Activated CD4-positive, alpha-beta T cell treated with anti-CD3 and anti-CD28 coated beads, Interleukin-2, amount 10 ng/mL, durations not matched to agents 7 days and 5 days (primary cell): ENCODE data around the gene KNDC1. TPM values are rescaled to one million over a fixed set of nuclear protein-coding genes. Genes with fewer than 3 reads are reported as not detected.
A peak's percentile ranks its signal among the peaks of the same experiment; 100 is the strongest.

ENCODE experiments used
- CTCF ChIA-PET: fragments of 350-600 bp; sonication (Branson Sonifier 250); formaldehyde crosslinking; loops from one replicate; lab custom pipeline; 2021; ENCODE audit warnings: antibody characterized with exemption; lab: Charles Lee
- POLR2A ChIA-PET: fragments of 350-600 bp; sonication (Branson Sonifier 250); formaldehyde crosslinking; loops from one replicate; lab custom pipeline; 2021; ENCODE audit warnings: antibody characterized with exemption; lab: Charles Lee
- DNase-seq: peaks from one replicate; pipeline ENCODE4 v3.0.0-alpha.2; 2020
- H3K27ac Mint-ChIP-seq: one replicate; pipeline ENCODE4 v1.8.0; 2021; ENCODE audit warnings: mild to moderate bottlenecking, moderate library complexity, mixed read lengths
- H3K27me3 Mint-ChIP-seq: one replicate; pipeline ENCODE4 v1.8.0; 2021; ENCODE audit warnings: mixed read lengths
- H3K36me3 Mint-ChIP-seq: one replicate; pipeline ENCODE4 v1.8.0; 2021; ENCODE audit warnings: low read depth, mixed read lengths
- H3K4me1 Mint-ChIP-seq: one replicate; pipeline ENCODE4 v1.8.0; 2021; ENCODE audit warnings: mixed read lengths
- H3K4me3 Mint-ChIP-seq: one replicate; pipeline ENCODE4 v1.8.0; 2021; ENCODE audit warnings: mild to moderate bottlenecking, moderate library complexity, mixed read lengths
- H3K9me3 Mint-ChIP-seq: one replicate; pipeline ENCODE4 v1.8.0; 2021; ENCODE audit warnings: mixed read lengths
- total RNA-seq, 2 experiments: library from RNA; stranded (reverse); gene quantifications; one replicate each; pipeline ENCODE4 v1.2.3, GENCODE V29; 2021

The KNDC1 gene
- total RNA-seq, 2 experiments from 2014 or later = 0.07 to 0.08 TPM

- Mint-ChIP-seq H3K27ac (no peak overlapping the region), H3K36me3 (no peaks in the 10 kb centered on the region), H3K4me1 (peaks cover 5% of the 10 kb centered on the region), H3K4me3 (no peak overlapping the region), H3K9me3 (peaks cover 8% of the 10 kb centered on the region), H3K27me3 (peaks cover 2% of the 10 kb centered on the region)
- CTCF ChIA-PET = no interaction called here
- DNase-seq = no peak
- POLR2A ChIA-PET = no interaction called here
Observed at GRCh38 chr10:133121479-133121878, 38.5 kb upstream of the KNDC1 start.

GRCh38 chr10:133122171-133122935, 37.7 kb upstream of the KNDC1 start:
- peaks cover 5% of the 10 kb centered on the region for H3K4me1 Mint-ChIP-seq
- DNase-seq = no peak
- POLR2A ChIA-PET = no interaction called here
- peaks cover 2% of the 10 kb centered on the region for H3K27me3 Mint-ChIP-seq
- H3K9me3 Mint-ChIP-seq = peaks cover 8% of the 10 kb centered on the region
- no peak overlapping the region for H3K27ac Mint-ChIP-seq
- no peak overlapping the region for H3K4me3 Mint-ChIP-seq
- CTCF ChIA-PET = no interaction called here
- H3K36me3 Mint-ChIP-seq = no peaks in the 10 kb centered on the region

GRCh38 chr10:133123050-133123745, 36.8 kb upstream of the KNDC1 start:
- ChIA-PET CTCF (interaction anchor here (1.0 kb wide), 1 partner anchor 26 kb away, joined by 3 read pairs; no protein-coding TSS in a partner anchor), POLR2A (no interaction called here)
- H3K9me3 Mint-ChIP-seq = peaks cover 5% of the 10 kb centered on the region
- no peak overlapping the region for H3K4me3 Mint-ChIP-seq
- H3K27me3 Mint-ChIP-seq = peaks cover 2% of the 10 kb centered on the region
- peaks cover 5% of the 10 kb centered on the region for H3K4me1 Mint-ChIP-seq
- H3K36me3 Mint-ChIP-seq = no peaks in the 10 kb centered on the region
- no peak for DNase-seq
- no peak overlapping the region for H3K27ac Mint-ChIP-seq

- Mint-ChIP-seq H3K4me3 (no peak overlapping the region), H3K27me3 (peaks cover 2% of the 10 kb centered on the region), H3K36me3 (no peaks in the 10 kb centered on the region), H3K4me1 (peaks cover 5% of the 10 kb centered on the region), H3K27ac (no peak overlapping the region), H3K9me3 (peaks cover 2% of the 10 kb centered on the region)
- ChIA-PET CTCF (interaction anchor here (1.0 kb wide), 1 partner anchor 27 kb away, joined by 3 read pairs; no protein-coding TSS in a partner anchor), POLR2A (no interaction called here)
- DNase-seq = no peak
Observed at GRCh38 chr10:133123746-133124356, 36.2 kb upstream of the KNDC1 start.

GRCh38 chr10:133124357-133125211, 35.4 kb upstream of the KNDC1 start:
- H3K9me3 Mint-ChIP-seq = no peaks in the 10 kb centered on the region
- H3K4me1 Mint-ChIP-seq = peaks cover 5% of the 10 kb centered on the region
- H3K27ac Mint-ChIP-seq = no peak overlapping the region
- DNase-seq = no peak
- peaks cover 2% of the 10 kb centered on the region for H3K27me3 Mint-ChIP-seq
- CTCF ChIA-PET = interaction anchor here (1.0 kb wide), 1 partner anchor 28 kb away, joined by 3 read pairs; no protein-coding TSS in a partner anchor
- no peak overlapping the region for H3K4me3 Mint-ChIP-seq
- H3K36me3 Mint-ChIP-seq = no peaks in the 10 kb centered on the region
- POLR2A ChIA-PET = no interaction called here

GRCh38 chr10:133125901-133126300, 34.1 kb upstream of the KNDC1 start:
- no peak overlapping the region for H3K27ac Mint-ChIP-seq
- no peaks in the 10 kb centered on the region for H3K9me3 Mint-ChIP-seq
- no peak for DNase-seq
- H3K36me3 Mint-ChIP-seq = no peaks in the 10 kb centered on the region
- H3K4me3 Mint-ChIP-seq = no peak overlapping the region
- peaks cover 5% of the 10 kb centered on the region for H3K4me1 Mint-ChIP-seq
- POLR2A ChIA-PET = no interaction called here
- H3K27me3 Mint-ChIP-seq = peaks cover 2% of the 10 kb centered on the region
- CTCF ChIA-PET = no interaction called here

GRCh38 chr10:133126431-133127290, 33.4 kb upstream of the KNDC1 start:
- peaks cover 5% of the 10 kb centered on the region for H3K4me1 Mint-ChIP-seq

GRCh38 chr10:133127291-133128125, 32.5 kb upstream of the KNDC1 start:
- Mint-ChIP-seq H3K4me1 (peaks cover 5% of the 10 kb centered on the region), H3K27me3 (peaks cover 2% of the 10 kb centered on the region), H3K9me3 (no peaks in the 10 kb centered on the region), H3K27ac (no peak overlapping the region), H3K4me3 (no peak overlapping the region), H3K36me3 (no peaks in the 10 kb centered on the region)
- ChIA-PET CTCF (interaction anchor here (0.6 kb wide), 1 partner anchor 16 kb away, joined by 3 read pairs; no protein-coding TSS in a partner anchor), POLR2A (no interaction called here)
- DNase-seq = peak; percentile 33

More at GRCh38 chr10:133126431-133127290, 33.4 kb upstream of the KNDC1 start:
- ChIA-PET POLR2A (no interaction called here), CTCF (no interaction called here)
- Mint-ChIP-seq H3K4me3 (no peak overlapping the region), H3K27me3 (peaks cover 2% of the 10 kb centered on the region), H3K27ac (no peak overlapping the region), H3K9me3 (no peaks in the 10 kb centered on the region), H3K36me3 (no peaks in the 10 kb centered on the region)
- DNase-seq = no peak

- Mint-ChIP-seq H3K36me3 (no peaks in the 10 kb centered on the region), H3K27me3 (peaks cover 2% of the 10 kb centered on the region), H3K27ac (no peak overlapping the region), H3K4me3 (no peak overlapping the region), H3K9me3 (no peaks in the 10 kb centered on the region), H3K4me1 (no peaks in the 10 kb centered on the region)
- ChIA-PET CTCF (no interaction called here), POLR2A (no interaction called here)
- DNase-seq = no peak
Observed at GRCh38 chr10:133128126-133129070, 31.6 kb upstream of the KNDC1 start.

GRCh38 chr10:133129071-133129858, 30.8 kb upstream of the KNDC1 start:
- no peaks in the 10 kb centered on the region for H3K9me3 Mint-ChIP-seq
- H3K27me3 Mint-ChIP-seq = peaks cover 2% of the 10 kb centered on the region
- no peak overlapping the region for H3K4me3 Mint-ChIP-seq
- H3K36me3 Mint-ChIP-seq = no peaks in the 10 kb centered on the region
- no peak for DNase-seq
- no peaks in the 10 kb centered on the region for H3K4me1 Mint-ChIP-seq
- ChIA-PET CTCF (no interaction called here), POLR2A (no interaction called here)
- H3K27ac Mint-ChIP-seq = no peak overlapping the region
